H1 (cell line): ENCODE data around the gene SLC25A48. TPM values are rescaled to one million over a fixed set of nuclear protein-coding genes. Genes with fewer than 3 reads are reported as not detected.

Source experiments
- CTCF ChIA-PET: fragments of 300-600 bp; sonication (Branson Sonifier 250); formaldehyde crosslinking; loops from one replicate; lab custom pipeline; 2021; ENCODE audit not compliant: partially characterized antibody; lab: Charles Lee
- POLR2A ChIA-PET: fragments of 300-600 bp; sonication (Branson Sonifier 250); formaldehyde crosslinking; loops from one replicate; lab custom pipeline; 2021; ENCODE audit warnings: inconsistent platforms; ENCODE audit not compliant: partially characterized antibody; lab: Charles Lee
- DNase-seq, 2 experiments: peaks; one replicate each; pipeline versions ENCODE4 v3.0.0 to v3.0.0-alpha.2; 2010 to 2022; ENCODE audit warnings: low spot score in 2 of 2, low read depth in 1 of 2, mixed read lengths in 1 of 2
- FAIRE-seq: peaks from 2 replicates; lab custom pipeline; 2011; peaks lifted over from hg19 to GRCh38; lab: Jason Lieb, UNC
- H2AFZ ChIP-seq: 2 replicates; pipeline ENCODE4 v1.8.1; 2012; ENCODE audit warnings: low read length, inconsistent platforms
- H2AK5ac ChIP-seq: 2 replicates; pipeline ENCODE4 v1.6.1; 2013; ENCODE audit warnings: low read depth, low read length
- H2BK120ac ChIP-seq: replicated peaks from 2 replicates; pipeline ENCODE3; 2013; ENCODE audit warnings: low read depth, low read length, inconsistent platforms
- H2BK12ac ChIP-seq: 2 replicates; pipeline ENCODE4 v1.6.1; 2013; ENCODE audit warnings: low read depth, low read length
- H2BK15ac ChIP-seq: 2 replicates; pipeline ENCODE4 v1.6.1; 2013; ENCODE audit warnings: low read length
- H2BK20ac ChIP-seq: 2 replicates; pipeline ENCODE4 v1.6.1; 2013; ENCODE audit warnings: low read length
- H2BK5ac ChIP-seq: 2 replicates; pipeline ENCODE4 v1.6.1; 2013; ENCODE audit warnings: low read depth, low read length
- H3K14ac ChIP-seq: 2 replicates; pipeline ENCODE4 v1.6.1; 2013; ENCODE audit warnings: inconsistent platforms; ENCODE audit not compliant: insufficient read length
- H3K18ac ChIP-seq: 2 replicates; pipeline ENCODE4 v1.6.1; 2013; ENCODE audit warnings: low read length; ENCODE audit errors: extremely low read depth
- H3K23ac ChIP-seq: 2 replicates; pipeline ENCODE4 v1.6.1; 2013; ENCODE audit warnings: inconsistent platforms; ENCODE audit not compliant: insufficient read length
- H3K23me2 ChIP-seq: 2 replicates; pipeline ENCODE4 v1.6.1; 2013; ENCODE audit warnings: low read depth, low read length
- H3K27ac ChIP-seq: 2 replicates; pipeline ENCODE4 v1.6.1; 2011; ENCODE audit warnings: low read depth, low read length, inconsistent platforms
- H3K27me3 ChIP-seq, 4 experiments: replicated peaks in 1 of 4; 1 replicate in 1 of 4; 2 replicates in 3 of 4; pipeline versions ENCODE4 v1.6.1 to v1.8.1; 2011 to 2013; ENCODE audit warnings: low read length in 3 of 4, mild to moderate bottlenecking in 3 of 4, inconsistent platforms in 2 of 4, mixed read lengths in 2 of 4, moderate library complexity in 1 of 4; ENCODE audit not compliant: control insufficient read depth in 3 of 4, insufficient read depth in 3 of 4; ENCODE audit errors: extremely low read depth in 1 of 4
- H3K36me3 ChIP-seq, 4 experiments: 2 replicates each; pipeline versions ENCODE4 v1.6.1 to v1.8.1; 2011 to 2013; ENCODE audit warnings: mild to moderate bottlenecking in 4 of 4, low read length in 3 of 4, moderate library complexity in 2 of 4, control low read depth in 1 of 4, inconsistent platforms in 1 of 4; ENCODE audit not compliant: insufficient read depth in 4 of 4, control insufficient read depth in 2 of 4
- H3K4ac ChIP-seq: replicated peaks from 2 replicates; pipeline ENCODE3; 2013; ENCODE audit warnings: low read length, low read depth, mixed read lengths, inconsistent platforms; ENCODE audit not compliant: insufficient read length
- H3K4me1 ChIP-seq, 4 experiments: replicated peaks in 1 of 4; 1 replicate in 1 of 4; 2 replicates in 3 of 4; pipeline versions ENCODE4 v1.6.1 to v1.8.1; 2011 to 2013; ENCODE audit warnings: low read length in 3 of 4, inconsistent platforms in 2 of 4, mixed read lengths in 1 of 4; ENCODE audit not compliant: insufficient read depth in 4 of 4, control insufficient read depth in 3 of 4
- H3K4me2 ChIP-seq, 2 experiments: 2 replicates each; pipeline versions ENCODE4 v1.6.1 to v1.8.1; 2011 to 2013; ENCODE audit warnings: low read depth in 2 of 2, low read length in 2 of 2, control low read depth in 1 of 2, inconsistent platforms in 1 of 2, mild to moderate bottlenecking in 1 of 2; ENCODE audit not compliant: insufficient read depth in 1 of 2
- H3K4me3 ChIP-seq, 4 experiments: fragments of 200-600, 300-600 bp in 1 of 4; sonication (generic), shearing (Covaris generic), sonication (Bioruptor Twin) in 1 of 4; 2 replicates each; pipeline versions ENCODE4 v1.5.1 to v1.8.1; 2011 to 2016; ENCODE audit warnings: low read length in 4 of 4, low read depth in 3 of 4, control low read depth in 2 of 4, inconsistent platforms in 2 of 4, mild to moderate bottlenecking in 2 of 4, mixed read lengths in 1 of 4, moderate library complexity in 1 of 4; ENCODE audit not compliant: insufficient read depth in 2 of 4; ENCODE audit errors: extremely low read depth in 1 of 4
- H3K56ac ChIP-seq: replicated peaks from 2 replicates; pipeline ENCODE3; 2013; ENCODE audit warnings: low read depth, mild to moderate bottlenecking, mixed read lengths, low read length, inconsistent platforms; ENCODE audit not compliant: insufficient read length
- H3K79me1 ChIP-seq: 2 replicates; pipeline ENCODE4 v1.6.1; 2013; ENCODE audit warnings: low read depth, low read length, control low read depth
- H3K79me2 ChIP-seq, 2 experiments: 2 replicates each; pipeline versions ENCODE4 v1.6.1 to v1.8.1; 2012 to 2013; ENCODE audit warnings: low read length in 2 of 2, mild to moderate bottlenecking in 2 of 2, inconsistent platforms in 1 of 2; ENCODE audit not compliant: insufficient read depth in 2 of 2, control insufficient read depth in 1 of 2
- H3K9ac ChIP-seq, 4 experiments: replicated peaks in 1 of 4; 1 replicate in 1 of 4; 2 replicates in 3 of 4; pipeline versions ENCODE4 v1.6.1 to v1.8.1; 2011 to 2013; ENCODE audit warnings: low read depth in 3 of 4, low read length in 3 of 4, control low read depth in 2 of 4, mild to moderate bottlenecking in 2 of 4, moderate library complexity in 2 of 4, inconsistent platforms in 1 of 4; ENCODE audit errors: extremely low read depth in 1 of 4
- H3K9me3 ChIP-seq, 2 experiments: 2 replicates each; pipeline versions ENCODE4 v1.6.1 to v1.8.1; 2012 to 2013; ENCODE audit warnings: mild to moderate bottlenecking in 2 of 2, moderate library complexity in 2 of 2, control low read depth in 1 of 2, inconsistent platforms in 1 of 2, low read depth in 1 of 2, low read length in 1 of 2, mixed read lengths in 1 of 2; ENCODE audit not compliant: insufficient read depth in 2 of 2
- H4K20me1 ChIP-seq, 2 experiments: replicated peaks in 1 of 2; 2 replicates each; pipeline versions ENCODE3 to v1.8.1; 2011 to 2013; ENCODE audit warnings: inconsistent platforms in 2 of 2, low read length in 2 of 2, mild to moderate bottlenecking in 1 of 2; ENCODE audit not compliant: insufficient read depth in 2 of 2, control insufficient read depth in 1 of 2
- H4K5ac ChIP-seq: 2 replicates; pipeline ENCODE4 v1.6.1; 2013; ENCODE audit warnings: low read length, low read depth, mixed read lengths, inconsistent platforms; ENCODE audit not compliant: insufficient read length
- H4K8ac ChIP-seq: 2 replicates; pipeline ENCODE4 v1.8.0; 2013; ENCODE audit warnings: mild to moderate bottlenecking, moderate library complexity, low read length, inconsistent platforms; ENCODE audit not compliant: insufficient read depth; ENCODE audit errors: extremely low read depth
- H4K91ac ChIP-seq: replicated peaks from 2 replicates; pipeline ENCODE3; 2013; ENCODE audit warnings: low read length, mixed read lengths, inconsistent platforms; ENCODE audit not compliant: insufficient read length
- BACH1 ChIP-seq: IDR thresholded peaks from 2 replicates; pipeline ENCODE4 v1.6.1; 2012; ENCODE audit warnings: low read length, improper control_type of control experiment
- BCL11A ChIP-seq, 2 experiments: IDR thresholded peaks; one replicate each; pipeline ENCODE4 v1.6.1; 2011; ENCODE audit warnings: low read depth in 2 of 2, low read length in 2 of 2, mild to moderate bottlenecking in 2 of 2
- CBX5 ChIP-seq: fragments of 300-800, 300-1000 bp; sonication (generic); IDR thresholded peaks from 2 replicates; pipeline ENCODE4 v1.7.1; 2016; ENCODE audit warnings: antibody characterized with exemption, low read length, low read depth
- CHD1 ChIP-seq: IDR thresholded peaks from 2 replicates; pipeline ENCODE4 v1.6.1; 2012; ENCODE audit warnings: low read depth, low read length, improper control_type of control experiment
- CHD2 ChIP-seq: IDR thresholded peaks from 2 replicates; pipeline ENCODE4 v1.6.1; 2012; ENCODE audit warnings: low read length, improper control_type of control experiment
- CREB1 ChIP-seq: IDR thresholded peaks from 2 replicates; pipeline ENCODE4 v1.6.1; 2012; ENCODE audit warnings: inconsistent platforms
- EGR1 ChIP-seq: IDR thresholded peaks from 2 replicates; pipeline ENCODE4 v1.6.1; 2011; ENCODE audit warnings: low read depth, low read length, borderline replicate concordance
- EZH2 ChIP-seq: fragments of 200-600 bp; sonication (generic); IDR thresholded peaks from 2 replicates; pipeline ENCODE4 v1.7.1; 2012; ENCODE audit warnings: low read depth, mild to moderate bottlenecking, moderate library complexity, low read length, inconsistent platforms; ENCODE audit not compliant: severe bottlenecking
- HDAC6 ChIP-seq: IDR thresholded peaks from one replicate; pipeline ENCODE4 v1.7.1; 2012; ENCODE audit warnings: low read depth, mild to moderate bottlenecking, inconsistent platforms, low read length, moderate library complexity
- MAFK ChIP-seq: IDR thresholded peaks from 2 replicates; pipeline ENCODE4 v1.6.1; 2012; ENCODE audit warnings: low read depth, mild to moderate bottlenecking, improper control_type of control experiment, low read length
- RFX5 ChIP-seq: IDR thresholded peaks from 2 replicates; pipeline ENCODE4 v1.6.1; 2011; ENCODE audit warnings: low read depth, low read length, improper control_type of control experiment, borderline replicate concordance
- RNF2 ChIP-seq: fragments of 200-900, 300-1000 bp; sonication (generic); IDR thresholded peaks from 2 replicates; pipeline ENCODE4 v1.7.1; 2016; ENCODE audit warnings: borderline replicate concordance, low read depth, mild to moderate bottlenecking, antibody characterized with exemption, low read length; ENCODE audit not compliant: poor library complexity, severe bottlenecking; ENCODE audit errors: missing control alignments
- RXRA ChIP-seq: IDR thresholded peaks from 2 replicates; pipeline ENCODE4 v1.6.1; 2011; ENCODE audit warnings: low read depth, mild to moderate bottlenecking, low read length, moderate library complexity; ENCODE audit not compliant: insufficient read depth
- WGBS, 2 experiments: shearing (Covaris generic) in 1 of 2; methylation state at CpG; one replicate each; pipeline versions ENCODE4 v1.1.6 to v1.1.7; 2013 to 2015; ENCODE audit warnings: low lambda C conversion rate in 2 of 2, mixed read lengths in 2 of 2, inconsistent platforms in 1 of 2, low coverage in 1 of 2, missing lambda C conversion rate in 1 of 2; ENCODE audit not compliant: insufficient replicate concordance in 2 of 2, insufficient coverage in 1 of 2, insufficient read length in 1 of 2; ENCODE audit errors: extremely low coverage in 1 of 2, missing lambda C conversion rate in 1 of 2; 5-methylcytosine and 5-hydroxymethylcytosine counted together
- polyA plus RNA-seq, 7 experiments: library from polyadenylated mRNA; depleted of rRNA in 3 of 7; stranded (reverse) in 5 of 7; unstranded in 2 of 7; fragments of >200 nt in 5 of 7; fragments of 200-250 nt in 2 of 7; gene quantifications; 1 replicate in 5 of 7; 2 replicates in 1 of 7; 4 replicates in 1 of 7; pipeline versions ENCODE4 v1.2.1 to v1.2.3, GENCODE V29; 2011 to 2013; ENCODE audit warnings: missing spikeins in 2 of 7, mixed read lengths in 2 of 7
- total RNA-seq: library from RNA; stranded (reverse); fragmentation: NEBNext Ultra II Directional; extraction: Animal tissue kit (Norgen Biotek cat#: 25700); gene quantifications from 2 replicates; pipeline ENCODE4 v1.2.1, GENCODE V29; 2021
- TF ChIP-seq, protein P1 (sequence below): IDR thresholded peaks from 2 replicates; pipeline ENCODE4 v1.6.1; 2011; ENCODE audit warnings: low read depth, mild to moderate bottlenecking, low read length; ENCODE audit not compliant: insufficient read depth

Gene SLC25A48
- total and polyA plus RNA-seq, 2 of the 8 experiments (the other 6 are each of a cell fraction or from before 2014, with no cell fraction given) = 1.3 to 1.8 TPM

DNA sequence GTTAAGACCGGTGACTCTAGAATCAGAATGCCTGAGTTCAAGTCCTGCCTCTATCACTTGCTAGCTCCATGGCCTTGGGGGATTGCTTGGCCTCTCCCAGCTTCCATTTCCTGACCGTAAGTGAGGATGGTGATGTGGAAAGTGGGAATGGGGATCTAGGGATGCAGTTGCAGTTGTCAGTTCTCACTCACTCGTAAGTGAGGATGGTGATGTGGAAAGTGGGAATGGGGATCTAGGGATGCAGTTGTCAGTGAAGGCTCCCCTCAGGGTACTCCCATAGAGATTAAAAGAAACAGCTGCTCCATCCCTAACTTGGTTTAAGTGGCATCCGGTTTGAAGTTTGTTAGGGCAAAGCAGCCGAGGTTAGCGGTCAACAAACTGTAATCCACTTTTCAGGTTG, 64.2 kb downstream of the SLC25A48 start:
- ChIA-PET POLR2A (no interaction called here), CTCF (interaction anchor here (1.2 to 4.7 kb wide), 4 partner anchors 9 to 276 kb away, joined by 3 to 24 read pairs (median 12); no protein-coding TSS in a partner anchor)
- Histone ChIP-seq H3K23ac (no peak overlapping the region), H3K4ac (no peak overlapping the region), H2BK20ac (no peak overlapping the region), H3K4me3 (no peak overlapping the region), H2BK5ac (no peak overlapping the region), H4K20me1 (no peaks in the 10 kb centered on the region), H4K8ac (no peak overlapping the region), H3K9ac (no peak overlapping the region), H4K91ac (no peak overlapping the region), H3K27me3 (no peaks in the 10 kb centered on the region), H3K79me1 (no peaks in the 10 kb centered on the region), H2BK120ac (no peak overlapping the region), H4K5ac (no peak overlapping the region), H3K4me2 (no peak overlapping the region), H2BK15ac (no peak overlapping the region), H3K56ac (no peak overlapping the region), H3K4me1 (no peaks in the 10 kb centered on the region), H3K36me3 (no peaks in the 10 kb centered on the region), H3K27ac (no peak overlapping the region), H3K14ac (no peak overlapping the region), H3K18ac (no peak overlapping the region), H2AK5ac (no peak overlapping the region), H2AFZ (no peak overlapping the region), H3K79me2 (no peaks in the 10 kb centered on the region), H3K9me3 (no peaks in the 10 kb centered on the region), H2BK12ac (no peak overlapping the region), H3K23me2 (no peaks in the 10 kb centered on the region)
- WGBS, 2 experiments = 82% methylated on average over 6 of the region's 6 CpGs; no CpG with 5 or more reads in 1 of the 2 experiments
- DNase-seq (no peak), FAIRE-seq (no peak)
- TF ChIP-seq BACH1 (no peak), RNF2 (no peak), RFX5 (no peak), MAFK (no peak), RXRA (no peak), BCL11A (IDR thresholded peaks at IDR 0.05; ENCODE audit: low read depth in 2 of 2, low read length in 2 of 2) (no peak), CHD2 (no peak), CBX5 (no peak), HDAC6 (no peak), EGR1 (no peak), CHD1 (no peak), EZH2 (no peak), CREB1 (no peak)
- TF ChIP-seq, protein P1, sequence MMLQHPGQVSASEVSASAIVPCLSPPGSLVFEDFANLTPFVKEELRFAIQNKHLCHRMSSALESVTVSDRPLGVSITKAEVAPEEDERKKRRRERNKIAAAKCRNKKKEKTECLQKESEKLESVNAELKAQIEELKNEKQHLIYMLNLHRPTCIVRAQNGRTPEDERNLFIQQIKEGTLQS = no peak
